PC-3 (cell line): Measurements from ENCODE around the gene DIAPH1.

Experiments used
- CTCF ChIP-seq: fragments of 300-600 bp; sonication (generic); conservative IDR thresholded peaks from 2 replicates; pipeline ENCODE4 v1.5.1; 2017; ENCODE audit warnings: antibody characterized with exemption, low read depth, mild to moderate bottlenecking, low read length
- EZH2 ChIP-seq: fragments of 300-600 bp; sonication (generic); IDR thresholded peaks from one replicate; pipeline ENCODE4 v1.6.1; 2017; ENCODE audit warnings: antibody characterized with exemption, mild to moderate bottlenecking, low read length; ENCODE audit not compliant: unreplicated experiment
- EZH2phosphoT487 ChIP-seq: fragments of 300-600 bp; sonication (generic); IDR thresholded peaks from 2 replicates; pipeline ENCODE4 v1.6.1; 2018; ENCODE audit warnings: mild to moderate bottlenecking, antibody characterized with exemption, low read length, borderline replicate concordance

GRCh38 chr5:141529873-141530272 is 88.9 kb downstream of the DIAPH1 start:
- TF ChIP-seq CTCF, result no peak
- no peak for TF ChIP-seq EZH2
- TF ChIP-seq EZH2phosphoT487, result no peak
